Breast epithelium (tissue), 4 donors: ENCODE data around the gene MGST1. TPM values are rescaled to one million over a fixed set of nuclear protein-coding genes. Genes with fewer than 3 reads are reported as not detected.
A peak's percentile ranks its signal among the peaks of the same experiment; 100 is the strongest.

Experiments used
- DNase-seq, 2 donors: peaks; one replicate each; pipeline ENCODE4 v3.0.0-alpha.2; 2019; ENCODE audit warnings: low spot score in 2 of 2
- H3K27ac ChIP-seq, 2 donors: fragments of 200-600 bp; sonication (generic) in 1 of 2; one replicate each; pipeline ENCODE4 v1.5.1; 2016 to 2019; ENCODE audit warnings: mild to moderate bottlenecking in 1 of 2
- H3K27me3 ChIP-seq, 2 donors: fragments of 200-600 bp; sonication (generic) in 1 of 2; one replicate each; pipeline versions ENCODE4 v1.5.1 to v1.6.0; 2017 to 2019; ENCODE audit warnings: control low read depth in 1 of 2, mild to moderate bottlenecking in 1 of 2
- H3K36me3 ChIP-seq: fragments of 200-600 bp; one replicate; pipeline ENCODE4 v1.5.1; 2019
- H3K4me1 ChIP-seq, 2 donors: fragments of 200-600 bp; sonication (generic); one replicate each; pipeline ENCODE4 v1.5.1; 2016 to 2019; ENCODE audit warnings: control low read depth in 1 of 2
- H3K4me3 ChIP-seq, 3 donors: fragments of 200-600 bp; sonication (generic); 1 replicate in 2 of 3; 2 replicates in 1 of 3; pipeline ENCODE4 v1.5.1; 2016 to 2019; ENCODE audit warnings: mild to moderate bottlenecking in 3 of 3, moderate library complexity in 2 of 3
- H3K9me3 ChIP-seq, 2 donors: fragments of 200-600 bp; sonication (generic) in 1 of 2; one replicate each; pipeline ENCODE4 v1.5.1; 2016 to 2019; ENCODE audit warnings: control low read depth in 1 of 2
- POLR2A ChIP-seq: fragments of 450-650 bp; IDR thresholded peaks from one replicate; pipeline ENCODE4 v1.6.1; 2016; ENCODE audit warnings: antibody characterized with exemption, mild to moderate bottlenecking, moderate library complexity
- POLR2AphosphoS5 ChIP-seq, 3 donors: sonication (generic); formaldehyde crosslinking; IDR thresholded peaks; one replicate each; pipeline ENCODE4 v1.6.1; 2017; ENCODE audit warnings: antibody characterized with exemption in 3 of 3
- intact Hi-C: fragments of 100-400 bp; cut with DNase I; formaldehyde crosslinking; loops from one replicate; pipeline ENCODE4 v1.15.1; 2023; ENCODE audit warnings: low total_unique reads
- total RNA-seq, 3 donors: library from RNA; depleted of rRNA; stranded (reverse); fragments of >200 nt; gene quantifications; one replicate each; pipeline ENCODE4 v1.1.0, GENCODE V29; 2016
- TF ChIP-seq, protein P1 (sequence below), 3 donors: fragments of 450-650 bp; IDR thresholded peaks; one replicate each; pipeline ENCODE4 v1.5.1; 2016 to 2017; ENCODE audit warnings: antibody characterized with exemption in 3 of 3, mild to moderate bottlenecking in 3 of 3, moderate library complexity in 3 of 3

MGST1 gene
- total RNA-seq, 3 donors from 2014 or later, result 301 to 702 (median 310) TPM

DNA sequence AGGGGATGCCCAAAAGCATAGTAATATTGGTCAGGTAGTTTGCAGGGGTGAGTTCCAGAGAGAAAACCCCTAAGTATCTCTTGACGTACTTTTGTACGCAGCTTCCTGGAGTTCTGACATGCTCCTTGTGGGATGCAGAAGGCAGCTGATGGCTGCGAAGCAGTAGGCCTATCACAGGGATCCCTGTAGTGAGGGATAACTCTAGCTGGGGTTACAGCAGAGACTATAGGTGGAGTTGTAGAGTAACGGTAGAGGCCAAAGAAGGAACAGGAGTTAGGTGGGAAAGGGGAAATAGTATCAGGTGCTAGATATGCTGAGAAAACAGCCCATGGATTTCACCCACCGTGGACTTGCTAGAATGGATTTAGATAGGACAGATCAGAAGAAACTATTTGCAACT is 37.3 kb downstream of the MGST1 start:
- H3K4me1 ChIP-seq, result no peaks in the 10 kb centered on the region
- no peak overlapping the region for H3K4me3 ChIP-seq
- no peak overlapping the region for H3K27ac ChIP-seq
- no peaks in the 10 kb centered on the region for H3K27me3 ChIP-seq
- TF ChIP-seq POLR2AphosphoS5 (IDR thresholded peaks at IDR 0.05), result no peak
- no peak for TF ChIP-seq POLR2A
- TF ChIP-seq, protein P1, sequence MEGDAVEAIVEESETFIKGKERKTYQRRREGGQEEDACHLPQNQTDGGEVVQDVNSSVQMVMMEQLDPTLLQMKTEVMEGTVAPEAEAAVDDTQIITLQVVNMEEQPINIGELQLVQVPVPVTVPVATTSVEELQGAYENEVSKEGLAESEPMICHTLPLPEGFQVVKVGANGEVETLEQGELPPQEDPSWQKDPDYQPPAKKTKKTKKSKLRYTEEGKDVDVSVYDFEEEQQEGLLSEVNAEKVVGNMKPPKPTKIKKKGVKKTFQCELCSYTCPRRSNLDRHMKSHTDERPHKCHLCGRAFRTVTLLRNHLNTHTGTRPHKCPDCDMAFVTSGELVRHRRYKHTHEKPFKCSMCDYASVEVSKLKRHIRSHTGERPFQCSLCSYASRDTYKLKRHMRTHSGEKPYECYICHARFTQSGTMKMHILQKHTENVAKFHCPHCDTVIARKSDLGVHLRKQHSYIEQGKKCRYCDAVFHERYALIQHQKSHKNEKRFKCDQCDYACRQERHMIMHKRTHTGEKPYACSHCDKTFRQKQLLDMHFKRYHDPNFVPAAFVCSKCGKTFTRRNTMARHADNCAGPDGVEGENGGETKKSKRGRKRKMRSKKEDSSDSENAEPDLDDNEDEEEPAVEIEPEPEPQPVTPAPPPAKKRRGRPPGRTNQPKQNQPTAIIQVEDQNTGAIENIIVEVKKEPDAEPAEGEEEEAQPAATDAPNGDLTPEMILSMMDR (IDR thresholded peaks at IDR 0.05), result no peak
- DNase-seq, result no peak
- no peaks in the 10 kb centered on the region for H3K9me3 ChIP-seq
- intact Hi-C loops, result no loop called here
- no peaks in the 10 kb centered on the region for H3K36me3 ChIP-seq

DNA sequence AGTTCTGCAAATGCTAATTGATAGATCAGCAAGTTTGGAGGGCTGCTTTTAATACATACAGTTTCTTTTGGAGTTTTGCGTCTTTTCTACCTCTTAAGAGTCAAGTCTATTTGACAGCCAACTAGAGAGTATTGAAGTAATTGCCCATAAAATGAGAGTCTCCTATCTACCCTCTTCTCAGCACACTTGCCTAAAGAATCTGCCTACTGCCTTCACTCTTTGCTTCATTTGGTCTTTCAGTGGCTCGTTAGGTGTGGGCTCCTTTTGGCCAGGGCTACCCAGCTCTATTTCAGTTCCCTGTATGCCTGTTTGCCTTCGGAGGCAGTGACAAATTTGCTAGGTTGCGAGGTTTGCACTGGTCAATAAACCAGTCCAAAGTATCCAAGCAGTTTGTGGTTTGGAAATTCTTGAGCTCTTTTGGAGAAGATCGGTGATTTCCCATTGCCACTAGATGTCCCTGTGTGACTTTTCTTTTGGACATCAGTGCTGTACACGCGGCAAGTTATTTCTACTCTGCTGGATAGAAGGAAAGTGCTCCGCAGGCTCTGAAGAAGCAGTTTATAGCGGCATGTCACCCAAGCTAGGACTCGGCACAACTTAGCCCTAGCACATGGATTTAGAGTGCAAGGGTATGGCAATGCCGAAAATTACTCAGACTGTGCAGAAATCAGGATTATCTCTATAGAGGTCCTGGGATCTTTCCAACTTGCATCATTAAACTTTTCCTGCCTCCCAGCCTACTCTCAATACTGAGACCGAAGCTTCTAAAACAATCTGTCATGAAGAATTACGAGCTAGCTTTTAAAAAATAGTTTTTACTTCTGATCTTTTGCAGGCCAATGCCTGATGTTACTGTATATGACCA is 38.6 kb downstream of the MGST1 start:
- H3K27me3 ChIP-seq, result no peaks in the 10 kb centered on the region
- peak in 1 of 2 donors; percentile 20 for DNase-seq
- peak overlapping the region in 1 of 3 donors; percentile 38 for H3K4me3 ChIP-seq
- H3K4me1 ChIP-seq, result no peaks in the 10 kb centered on the region
- H3K27ac ChIP-seq, result no peak overlapping the region
- H3K9me3 ChIP-seq, result no peaks in the 10 kb centered on the region
- intact Hi-C loops, result no loop called here
- TF ChIP-seq, protein P1 (IDR thresholded peaks at IDR 0.05), result peak in 2 of 3 donors; percentile 36 to 42
- no peak for TF ChIP-seq POLR2A
- H3K36me3 ChIP-seq, result no peaks in the 10 kb centered on the region

DNA sequence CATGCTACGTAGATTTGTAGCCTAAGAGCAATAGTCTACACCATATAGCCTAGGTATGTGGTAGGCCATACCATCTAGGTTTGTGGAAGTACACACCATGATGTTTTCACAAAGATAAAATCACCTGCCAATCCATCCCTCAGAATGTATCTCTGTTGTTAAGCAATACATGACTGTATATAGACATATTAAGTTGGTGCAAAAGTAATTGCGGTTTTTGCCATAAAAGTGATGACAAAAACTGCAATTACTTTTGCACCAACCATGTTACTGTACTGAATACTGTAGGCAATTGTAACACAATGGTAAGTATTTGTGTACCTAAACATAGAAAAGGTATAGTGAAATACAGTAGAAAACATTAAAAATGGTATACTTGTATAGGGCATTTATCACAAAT is 40.5 kb downstream of the MGST1 start:
- Histone ChIP-seq H3K9me3 (peaks cover 0 to under 1% of the 10 kb centered on the region in 2 donors), H3K27ac (no peak overlapping the region), H3K4me3 (no peak overlapping the region), H3K36me3 (no peaks in the 10 kb centered on the region), H3K4me1 (no peaks in the 10 kb centered on the region), H3K27me3 (no peaks in the 10 kb centered on the region)
- no peak for TF ChIP-seq POLR2A
- TF ChIP-seq POLR2AphosphoS5 (IDR thresholded peaks at IDR 0.05), result no peak
- TF ChIP-seq, protein P1 (IDR thresholded peaks at IDR 0.05), result no peak
- intact Hi-C loops, result no loop called here
- no peak for DNase-seq

DNA sequence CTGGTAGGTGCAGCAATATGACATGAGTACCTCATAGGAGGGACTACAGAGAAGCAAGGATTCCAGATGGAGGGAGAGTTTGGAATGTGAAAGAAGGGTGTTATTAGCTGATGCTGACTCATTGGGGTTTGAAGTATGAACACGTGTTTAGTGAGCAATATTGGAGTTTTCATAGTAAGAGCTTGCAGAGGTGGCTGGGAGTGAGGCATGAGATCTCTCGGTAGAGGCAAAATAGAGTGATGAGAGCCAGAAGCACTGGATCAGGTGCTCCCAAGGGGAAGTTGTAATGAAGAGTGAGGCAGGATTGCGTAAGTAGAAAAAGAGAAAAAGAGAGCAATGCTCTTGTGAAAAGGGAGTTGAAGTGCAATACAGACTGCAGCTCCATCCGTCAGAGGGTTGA is 42.1 kb downstream of the MGST1 start:
- no peaks in the 10 kb centered on the region for H3K27me3 ChIP-seq
- intact Hi-C loops, result no loop called here
- TF ChIP-seq, protein P1 (IDR thresholded peaks at IDR 0.05), result no peak
- no peaks in the 10 kb centered on the region for H3K4me1 ChIP-seq
- peaks cover 8 to 14% of the 10 kb centered on the region in 2 donors for H3K9me3 ChIP-seq
- no peak overlapping the region for H3K4me3 ChIP-seq
- H3K36me3 ChIP-seq, result no peaks in the 10 kb centered on the region
- H3K27ac ChIP-seq, result no peak overlapping the region
- DNase-seq, result no peak

DNA sequence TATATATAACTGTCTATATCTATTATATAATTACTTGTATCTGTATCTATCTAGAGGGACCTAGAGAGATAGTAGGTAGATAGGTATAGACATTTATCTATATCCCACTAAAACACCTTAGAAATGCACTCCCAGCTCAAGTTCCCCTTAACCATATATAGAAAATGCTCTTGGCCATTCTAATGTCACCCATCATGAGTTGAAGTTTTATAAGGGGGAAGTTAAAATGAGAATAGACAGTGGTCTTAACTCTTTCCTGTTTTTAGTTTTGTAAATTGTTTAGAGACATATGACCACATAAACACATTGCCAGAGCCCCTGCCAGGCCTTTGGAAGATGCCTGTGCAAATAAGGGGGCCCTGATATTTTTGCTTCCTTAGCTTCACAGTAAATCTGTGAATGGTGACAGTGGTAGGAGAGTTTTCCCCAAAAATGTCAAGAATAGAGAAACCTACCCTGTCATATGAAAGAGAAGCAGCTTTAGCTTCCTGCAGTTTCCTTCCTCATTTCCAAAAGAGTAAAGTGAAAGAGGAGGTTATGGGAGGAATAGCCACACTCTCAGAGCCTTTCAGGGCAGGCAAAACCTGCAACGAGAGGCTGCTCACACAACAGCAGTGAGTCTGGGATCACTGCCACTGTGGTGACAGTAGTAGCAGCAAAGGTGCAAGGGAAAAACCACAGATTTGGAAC is 45.5 kb downstream of the MGST1 start:
- Histone ChIP-seq H3K4me1 (no peaks in the 10 kb centered on the region), H3K27ac (no peak overlapping the region), H3K36me3 (no peaks in the 10 kb centered on the region), H3K9me3 (peaks cover 9 to 18% of the 10 kb centered on the region in 2 donors), H3K4me3 (no peak overlapping the region), H3K27me3 (no peaks in the 10 kb centered on the region)
- intact Hi-C loops, result loop anchor here (5.0 kb wide), 1 partner anchor 284 kb away; no protein-coding TSS in a partner anchor
- TF ChIP-seq, protein P1 (IDR thresholded peaks at IDR 0.05), result no peak
- TF ChIP-seq POLR2A (no peak), POLR2AphosphoS5 (IDR thresholded peaks at IDR 0.05) (no peak)
- no peak for DNase-seq
